ENCODE data around the gene LIMS1.

LIMS1 gene

DNA sequence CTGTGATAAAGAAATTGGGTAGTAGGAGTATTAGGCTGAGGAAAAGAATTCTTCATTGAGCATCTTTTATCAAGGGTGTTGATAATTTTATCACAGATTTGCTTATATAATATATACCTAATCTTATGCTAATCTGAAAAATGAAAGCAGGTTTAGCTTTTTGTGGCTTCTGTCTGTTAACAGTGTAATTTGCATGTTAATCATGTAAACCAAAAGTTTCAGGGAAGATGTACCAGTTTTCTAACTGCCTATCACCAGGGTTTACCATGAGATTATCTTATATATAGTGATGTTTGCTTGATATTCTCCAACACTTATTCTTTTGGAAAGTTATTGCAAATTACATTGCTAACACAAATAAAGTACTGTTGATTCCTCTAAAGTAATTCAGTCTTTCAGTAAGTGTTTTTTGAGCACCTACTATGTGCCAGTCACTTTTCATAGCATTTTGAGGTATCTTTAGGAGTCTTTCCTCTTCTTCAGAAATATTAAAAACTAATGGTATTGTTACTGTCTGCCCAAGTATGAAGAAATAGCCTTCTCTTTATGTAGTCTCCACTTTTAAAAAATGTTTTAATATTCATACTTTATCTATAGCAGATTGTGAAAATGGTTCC lies 43.7 kb upstream of the LIMS1 start:
- Histone ChIP-seq H3K27ac (ENCODE audit: extremely low read depth, low read depth, low read length) (no peak overlapping the region), H3K36me3 (ENCODE audit: control insufficient read depth in 2 of 2, insufficient read depth in 1 of 2, low read length in 2 of 2) (peaks cover 53 to 68% of the 10 kb centered on the region in 2 experiments), H3K4me3 (ENCODE audit: low read depth, low read length) (no peak overlapping the region), H3K9me3 (ENCODE audit: control insufficient read depth, insufficient read depth, low read depth, low read length) (no peaks in the 10 kb centered on the region), H3K4me1 (ENCODE audit: control insufficient read depth, insufficient read depth, low read length) (no peaks in the 10 kb centered on the region)
- CTCF ChIA-PET: no interaction called here
- POLR2A ChIA-PET: no interaction called here
- TF ChIP-seq ZNF501 (tag by site-specific recombination; IDR thresholded peaks at IDR 0.05) (no peak), GLIS2 (tag by site-specific recombination; IDR thresholded peaks at IDR 0.05) (no peak), ZNF791 (tag by site-specific recombination; IDR thresholded peaks at IDR 0.05) (no peak), ZNF24 (tag by site-specific recombination; IDR thresholded peaks at IDR 0.05) (no peak), ZNF561 (tag by site-specific recombination; IDR thresholded peaks at IDR 0.05; ENCODE audit: borderline replicate concordance) (no peak), ZNF274 (IDR thresholded peaks at IDR 0.05; ENCODE audit: low read length) (no peak), ZNF274 (tag by site-specific recombination; IDR thresholded peaks at IDR 0.05; ENCODE audit: borderline replicate concordance) (no peak), MEIS1 (CRISPR knock-in tag; IDR thresholded peaks at IDR 0.05; ENCODE audit: borderline replicate concordance) (no peak), ZNF248 (tag by site-specific recombination; IDR thresholded peaks at IDR 0.05) (no peak)
- TF ChIP-seq, protein P1, sequence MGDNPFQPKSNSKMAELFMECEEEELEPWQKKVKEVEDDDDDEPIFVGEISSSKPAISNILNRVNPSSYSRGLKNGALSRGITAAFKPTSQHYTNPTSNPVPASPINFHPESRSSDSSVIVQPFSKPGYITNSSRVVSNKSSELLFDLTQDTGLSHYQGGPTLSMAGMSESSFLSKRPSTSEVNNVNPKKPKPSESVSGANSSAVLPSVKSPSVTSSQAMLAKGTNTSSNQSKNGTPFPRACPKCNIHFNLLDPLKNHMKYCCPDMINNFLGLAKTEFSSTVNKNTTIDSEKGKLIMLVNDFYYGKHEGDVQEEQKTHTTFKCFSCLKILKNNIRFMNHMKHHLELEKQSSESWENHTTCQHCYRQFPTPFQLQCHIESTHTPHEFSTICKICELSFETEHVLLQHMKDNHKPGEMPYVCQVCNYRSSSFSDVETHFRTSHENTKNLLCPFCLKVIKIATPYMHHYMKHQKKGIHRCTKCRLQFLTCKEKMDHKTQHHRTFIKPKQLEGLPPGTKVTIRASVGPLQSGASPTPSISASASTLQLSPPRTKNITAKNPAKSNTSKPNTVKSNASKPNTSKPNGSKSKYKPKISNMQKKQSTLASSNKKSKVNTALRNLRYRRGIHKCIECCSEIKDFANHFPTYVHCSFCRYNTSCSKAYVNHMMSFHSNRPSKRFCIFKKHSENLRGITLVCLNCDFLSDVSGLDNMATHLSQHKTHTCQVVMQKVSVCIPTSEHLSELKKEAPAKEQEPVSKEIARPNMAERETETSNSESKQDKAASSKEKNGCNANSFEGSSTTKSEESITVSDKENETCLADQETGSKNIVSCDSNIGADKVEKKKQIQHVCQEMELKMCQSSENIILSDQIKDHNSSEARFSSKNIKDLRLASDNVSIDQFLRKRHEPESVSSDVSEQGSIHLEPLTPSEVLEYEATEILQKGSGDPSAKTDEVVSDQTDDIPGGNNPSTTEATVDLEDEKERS (tag by site-specific recombination; IDR thresholded peaks at IDR 0.05): no peak
- TF ChIP-seq, protein P2, sequence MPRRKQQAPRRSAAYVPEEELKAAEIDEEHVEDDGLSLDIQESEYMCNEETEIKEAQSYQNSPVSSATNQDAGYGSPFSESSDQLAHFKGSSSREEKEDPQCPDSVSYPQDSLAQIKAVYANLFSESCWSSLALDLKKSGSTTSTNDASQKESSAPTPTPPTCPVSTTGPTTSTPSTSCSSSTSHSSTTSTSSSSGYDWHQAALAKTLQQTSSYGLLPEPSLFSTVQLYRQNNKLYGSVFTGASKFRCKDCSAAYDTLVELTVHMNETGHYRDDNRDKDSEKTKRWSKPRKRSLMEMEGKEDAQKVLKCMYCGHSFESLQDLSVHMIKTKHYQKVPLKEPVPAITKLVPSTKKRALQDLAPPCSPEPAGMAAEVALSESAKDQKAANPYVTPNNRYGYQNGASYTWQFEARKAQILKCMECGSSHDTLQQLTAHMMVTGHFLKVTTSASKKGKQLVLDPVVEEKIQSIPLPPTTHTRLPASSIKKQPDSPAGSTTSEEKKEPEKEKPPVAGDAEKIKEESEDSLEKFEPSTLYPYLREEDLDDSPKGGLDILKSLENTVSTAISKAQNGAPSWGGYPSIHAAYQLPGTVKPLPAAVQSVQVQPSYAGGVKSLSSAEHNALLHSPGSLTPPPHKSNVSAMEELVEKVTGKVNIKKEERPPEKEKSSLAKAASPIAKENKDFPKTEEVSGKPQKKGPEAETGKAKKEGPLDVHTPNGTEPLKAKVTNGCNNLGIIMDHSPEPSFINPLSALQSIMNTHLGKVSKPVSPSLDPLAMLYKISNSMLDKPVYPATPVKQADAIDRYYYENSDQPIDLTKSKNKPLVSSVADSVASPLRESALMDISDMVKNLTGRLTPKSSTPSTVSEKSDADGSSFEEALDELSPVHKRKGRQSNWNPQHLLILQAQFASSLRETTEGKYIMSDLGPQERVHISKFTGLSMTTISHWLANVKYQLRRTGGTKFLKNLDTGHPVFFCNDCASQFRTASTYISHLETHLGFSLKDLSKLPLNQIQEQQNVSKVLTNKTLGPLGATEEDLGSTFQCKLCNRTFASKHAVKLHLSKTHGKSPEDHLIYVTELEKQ (tag by site-specific recombination; IDR thresholded peaks at IDR 0.05; ENCODE audit: borderline replicate concordance): no peak
- TF ChIP-seq, protein P3, sequence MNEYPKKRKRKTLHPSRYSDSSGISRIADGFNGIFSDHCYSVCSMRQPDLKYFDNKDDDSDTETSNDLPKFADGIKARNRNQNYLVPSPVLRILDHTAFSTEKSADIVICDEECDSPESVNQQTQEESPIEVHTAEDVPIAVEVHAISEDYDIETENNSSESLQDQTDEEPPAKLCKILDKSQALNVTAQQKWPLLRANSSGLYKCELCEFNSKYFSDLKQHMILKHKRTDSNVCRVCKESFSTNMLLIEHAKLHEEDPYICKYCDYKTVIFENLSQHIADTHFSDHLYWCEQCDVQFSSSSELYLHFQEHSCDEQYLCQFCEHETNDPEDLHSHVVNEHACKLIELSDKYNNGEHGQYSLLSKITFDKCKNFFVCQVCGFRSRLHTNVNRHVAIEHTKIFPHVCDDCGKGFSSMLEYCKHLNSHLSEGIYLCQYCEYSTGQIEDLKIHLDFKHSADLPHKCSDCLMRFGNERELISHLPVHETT (tag by site-specific recombination; IDR thresholded peaks at IDR 0.05): no peak
- TF ChIP-seq, protein P4, sequence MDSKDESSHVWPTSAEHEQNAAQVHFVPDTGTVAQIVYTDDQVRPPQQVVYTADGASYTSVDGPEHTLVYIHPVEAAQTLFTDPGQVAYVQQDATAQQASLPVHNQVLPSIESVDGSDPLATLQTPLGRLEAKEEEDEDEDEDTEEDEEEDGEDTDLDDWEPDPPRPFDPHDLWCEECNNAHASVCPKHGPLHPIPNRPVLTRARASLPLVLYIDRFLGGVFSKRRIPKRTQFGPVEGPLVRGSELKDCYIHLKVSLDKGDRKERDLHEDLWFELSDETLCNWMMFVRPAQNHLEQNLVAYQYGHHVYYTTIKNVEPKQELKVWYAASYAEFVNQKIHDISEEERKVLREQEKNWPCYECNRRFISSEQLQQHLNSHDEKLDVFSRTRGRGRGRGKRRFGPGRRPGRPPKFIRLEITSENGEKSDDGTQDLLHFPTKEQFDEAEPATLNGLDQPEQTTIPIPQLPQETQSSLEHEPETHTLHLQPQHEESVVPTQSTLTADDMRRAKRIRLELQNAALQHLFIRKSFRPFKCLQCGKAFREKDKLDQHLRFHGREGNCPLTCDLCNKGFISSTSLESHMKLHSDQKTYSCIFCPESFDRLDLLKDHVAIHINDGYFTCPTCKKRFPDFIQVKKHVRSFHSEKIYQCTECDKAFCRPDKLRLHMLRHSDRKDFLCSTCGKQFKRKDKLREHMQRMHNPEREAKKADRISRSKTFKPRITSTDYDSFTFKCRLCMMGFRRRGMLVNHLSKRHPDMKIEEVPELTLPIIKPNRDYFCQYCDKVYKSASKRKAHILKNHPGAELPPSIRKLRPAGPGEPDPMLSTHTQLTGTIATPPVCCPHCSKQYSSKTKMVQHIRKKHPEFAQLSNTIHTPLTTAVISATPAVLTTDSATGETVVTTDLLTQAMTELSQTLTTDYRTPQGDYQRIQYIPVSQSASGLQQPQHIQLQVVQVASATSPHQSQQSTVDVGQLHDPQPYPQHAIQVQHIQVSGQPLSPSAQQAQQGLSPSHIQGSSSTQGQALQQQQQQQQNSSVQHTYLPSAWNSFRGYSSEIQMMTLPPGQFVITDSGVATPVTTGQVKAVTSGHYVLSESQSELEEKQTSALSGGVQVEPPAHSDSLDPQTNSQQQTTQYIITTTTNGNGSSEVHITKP (tag by site-specific recombination; IDR thresholded peaks at IDR 0.05): no peak
